SK-N-SH (cell line): ENCODE results near the gene DBR1.

Experiments used
- CHD2 ChIP-seq: fragments of 150-350 bp; IDR thresholded peaks from 2 replicates; pipeline ENCODE4 v1.6.1; 2018; ENCODE audit warnings: low read length; ENCODE audit not compliant: partially characterized antibody
- EP300 ChIP-seq, 2 experiments: IDR thresholded peaks; 2 replicates each; pipeline versions ENCODE4 v1.4.0 to v1.6.1; 2012; ENCODE audit warnings: borderline replicate concordance in 1 of 2, low read depth in 1 of 2, low read length in 1 of 2
- SMC3 ChIP-seq: IDR thresholded peaks from 2 replicates; pipeline ENCODE4 v1.6.1; 2012; ENCODE audit warnings: low read depth, low read length, improper control_type of control experiment
- TF ChIP-seq, protein P1 (sequence below): IDR thresholded peaks from 2 replicates; pipeline ENCODE4; 2012

- TF ChIP-seq CHD2 = no peak
- no peak for TF ChIP-seq SMC3
- TF ChIP-seq, protein P1, sequence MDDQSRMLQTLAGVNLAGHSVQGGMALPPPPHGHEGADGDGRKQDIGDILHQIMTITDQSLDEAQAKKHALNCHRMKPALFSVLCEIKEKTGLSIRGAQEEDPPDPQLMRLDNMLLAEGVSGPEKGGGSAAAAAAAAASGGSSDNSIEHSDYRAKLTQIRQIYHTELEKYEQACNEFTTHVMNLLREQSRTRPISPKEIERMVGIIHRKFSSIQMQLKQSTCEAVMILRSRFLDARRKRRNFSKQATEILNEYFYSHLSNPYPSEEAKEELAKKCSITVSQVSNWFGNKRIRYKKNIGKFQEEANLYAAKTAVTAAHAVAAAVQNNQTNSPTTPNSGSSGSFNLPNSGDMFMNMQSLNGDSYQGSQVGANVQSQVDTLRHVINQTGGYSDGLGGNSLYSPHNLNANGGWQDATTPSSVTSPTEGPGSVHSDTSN = no peak
- TF ChIP-seq EP300 (IDR thresholded peaks at IDR 0.05; ENCODE audit: borderline replicate concordance in 1 of 2, low read depth in 1 of 2, low read length in 1 of 2) = no peak
These were observed 46.1 kb upstream of the DBR1 start for GRCh38 chr3:138220788-138221187.
